HG02763 (cell line): Measurements from ENCODE around the gene P3R3URF.

Experiments
- ATAC-seq: cut with Tn5 transposase; IDR thresholded peaks from one replicate; pipeline ENCODE4 v1.9.1; 2021; ENCODE audit warnings: mild to moderate bottlenecking, moderate library complexity; ENCODE audit not compliant: unreplicated experiment

The P3R3URF gene

DNA sequence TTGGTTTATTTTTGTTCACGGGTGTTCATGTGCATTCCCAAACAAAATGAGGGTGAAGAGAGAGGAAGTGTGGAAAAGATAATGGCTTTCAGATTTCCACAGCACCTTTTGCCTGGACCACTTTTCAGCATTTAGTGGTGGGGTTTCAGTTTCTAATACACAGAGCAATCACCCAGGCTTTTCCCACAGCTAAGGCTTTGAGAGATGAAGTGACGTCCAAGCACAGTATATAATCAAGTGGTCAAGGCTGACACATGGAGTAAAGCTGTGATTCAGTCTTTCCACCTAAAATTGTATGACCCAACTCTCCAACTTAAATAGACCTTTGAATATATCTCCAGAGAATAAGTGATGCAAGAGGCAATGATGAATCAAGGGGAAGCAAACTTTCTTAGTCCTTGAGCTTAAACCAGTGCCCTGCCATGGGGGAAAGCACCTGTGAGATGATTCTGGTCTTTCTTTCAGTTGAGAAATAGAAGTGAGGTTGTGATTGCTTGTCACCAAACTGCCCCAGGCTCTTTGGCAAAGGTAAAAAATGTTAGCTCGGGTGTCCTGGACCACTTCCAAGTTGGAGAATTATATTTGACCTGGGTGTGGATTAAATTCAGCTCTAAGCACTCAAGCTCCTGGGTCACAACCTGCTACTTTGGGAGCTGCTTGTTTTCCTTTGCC lies 41.5 kb downstream of the P3R3URF start:
- no peak for ATAC-seq

DNA sequence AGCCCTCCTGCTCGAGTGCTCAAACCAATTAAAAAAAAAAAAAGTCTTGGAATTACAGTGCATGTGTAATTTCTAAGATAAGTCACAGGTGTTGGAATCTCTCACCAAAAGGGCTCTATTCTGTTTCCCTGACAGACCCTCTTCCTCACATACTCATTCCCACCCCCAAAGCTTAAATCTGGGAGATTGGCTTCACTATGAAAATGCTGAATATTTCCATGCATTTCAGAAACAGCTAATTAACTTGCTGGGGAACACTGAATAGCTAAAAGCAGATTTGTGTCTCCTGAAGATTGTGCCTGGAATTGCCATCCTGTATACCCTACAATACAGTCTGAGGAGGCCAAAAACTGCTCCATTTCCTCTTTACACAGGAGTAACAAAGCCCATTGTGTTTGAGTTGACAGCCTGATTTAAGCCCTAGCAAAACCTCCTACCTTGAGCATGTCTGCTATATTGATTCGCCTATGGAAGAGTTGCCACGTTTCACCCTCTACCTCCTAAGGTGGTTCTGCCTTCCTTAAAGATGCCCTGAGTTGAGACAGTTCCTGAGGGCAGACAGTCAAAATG lies 42.4 kb downstream of the P3R3URF start:
- ATAC-seq: no peak

DNA sequence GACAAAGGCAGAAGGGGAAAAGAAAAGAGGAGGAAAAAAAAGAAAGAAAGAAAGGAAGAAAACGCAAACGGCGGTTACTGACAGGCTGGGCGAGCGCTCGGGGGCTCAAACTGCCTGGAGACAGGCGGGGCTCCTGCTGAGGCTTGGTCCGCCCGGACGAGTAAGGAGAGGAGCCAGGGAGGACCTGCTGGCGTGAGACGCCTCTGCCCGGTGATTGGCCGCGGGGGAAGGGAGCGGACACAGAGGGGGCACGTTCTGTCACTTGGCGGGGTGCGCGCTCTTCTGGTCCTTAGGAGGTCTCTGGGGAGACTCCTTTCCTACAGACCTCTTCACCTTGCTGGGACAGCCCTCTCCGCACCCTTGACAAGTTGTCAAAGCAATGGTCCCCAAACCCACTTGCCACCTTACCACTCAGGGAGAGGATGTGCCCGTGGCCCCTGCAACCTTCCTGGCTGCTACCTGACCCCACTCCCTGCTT lies 43.1 kb downstream of the P3R3URF start:
- peak; percentile 32 for ATAC-seq

DNA sequence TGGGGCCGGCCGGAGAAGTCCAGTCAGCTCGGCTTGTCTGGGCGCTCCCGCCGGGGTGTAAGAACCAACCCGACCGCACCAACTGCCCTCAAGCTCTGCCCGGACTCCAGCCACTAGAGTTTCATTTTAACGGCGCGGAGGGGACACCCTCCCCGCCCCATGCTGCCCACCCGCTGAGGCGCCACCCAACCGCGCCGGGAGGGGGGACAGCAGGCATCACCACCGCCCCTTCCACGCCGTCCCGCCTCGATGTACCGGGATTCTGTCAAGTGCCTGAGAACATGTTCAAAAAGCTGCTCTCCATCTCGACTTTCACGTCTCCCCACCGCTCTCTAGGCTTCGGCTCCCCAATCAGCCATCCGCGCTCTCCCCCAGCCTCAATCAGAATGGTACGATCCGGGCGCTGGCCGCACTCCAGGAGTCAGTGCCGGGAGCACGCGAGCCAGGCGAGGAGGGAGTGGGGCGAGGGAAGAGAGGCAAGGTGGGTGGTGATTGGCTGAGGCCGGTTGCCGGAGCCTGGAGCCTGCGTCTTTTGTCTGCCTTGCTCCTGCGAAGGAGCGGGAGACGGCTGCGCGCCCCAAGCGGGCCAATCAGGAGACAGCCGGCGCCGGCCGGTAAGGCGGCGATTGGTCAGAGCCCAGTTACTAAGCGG lies 43.6 kb downstream of the P3R3URF start, which contains the start of gene PIK3R3:
Gene PIK3R3, minus strand, starts transcription at position 101 of the 652 bp plus-strand sequence. CDS start 677 bp downstream, outside the sequence.
- ATAC-seq: peak; percentile 84

DNA sequence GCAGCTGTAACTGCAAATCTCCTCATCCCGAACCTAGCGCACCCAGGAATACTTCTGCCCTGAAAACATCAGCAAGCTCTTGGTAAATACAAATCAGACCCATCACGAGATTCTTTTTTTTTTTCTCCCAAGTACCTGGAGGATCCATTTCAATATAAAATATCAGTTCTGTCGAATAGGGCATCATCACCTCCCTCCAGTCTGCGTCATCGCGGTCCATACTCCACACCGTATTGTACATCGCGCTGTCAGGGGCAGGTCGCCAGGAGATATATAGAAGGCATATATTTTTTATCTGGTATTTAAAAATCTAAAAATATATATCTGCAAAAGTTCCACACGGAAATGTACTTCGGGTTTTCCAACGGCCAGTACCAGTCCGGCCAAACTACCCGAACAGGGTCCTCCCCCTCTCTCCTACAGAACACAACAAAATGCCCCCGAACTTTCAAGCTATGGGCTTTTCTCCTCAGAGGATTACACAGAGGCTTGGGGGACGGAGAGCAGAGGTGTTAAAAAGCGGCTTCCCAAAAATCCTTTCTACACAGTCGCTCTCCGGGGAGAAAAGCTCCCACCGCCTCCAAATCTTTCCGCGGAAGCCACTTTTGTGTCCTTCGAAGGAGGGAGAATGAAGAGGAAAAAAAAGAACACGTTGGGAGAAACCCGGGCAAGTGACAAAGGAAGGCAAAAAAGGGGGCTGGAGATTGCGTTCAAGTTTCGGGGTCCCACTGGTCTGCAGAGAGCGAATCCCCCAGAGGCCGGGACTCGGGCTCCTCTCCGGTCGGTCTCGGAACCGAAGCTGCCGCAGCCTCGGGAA lies 44.4 kb downstream of the P3R3URF start:
- ATAC-seq: no peak

DNA sequence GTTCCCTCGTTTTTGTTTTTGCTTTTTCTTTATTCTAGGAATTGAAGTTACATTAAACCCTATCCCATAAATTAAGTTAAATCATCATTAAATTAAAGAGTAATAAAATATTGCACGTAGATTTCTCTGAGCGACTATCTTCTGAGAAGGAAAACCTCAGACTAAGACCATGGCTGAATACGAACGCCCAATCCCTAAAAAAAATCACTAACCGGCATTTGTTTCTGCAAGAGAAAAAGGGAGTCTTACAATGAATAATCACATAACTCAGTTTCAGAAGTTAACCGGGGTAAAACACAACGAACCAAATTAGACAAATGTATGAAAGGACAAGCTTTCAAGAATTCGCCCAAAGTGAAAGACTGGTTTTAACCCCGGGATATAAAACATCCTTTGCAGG lies 45.2 kb downstream of the P3R3URF start:
- ATAC-seq: no peak

DNA sequence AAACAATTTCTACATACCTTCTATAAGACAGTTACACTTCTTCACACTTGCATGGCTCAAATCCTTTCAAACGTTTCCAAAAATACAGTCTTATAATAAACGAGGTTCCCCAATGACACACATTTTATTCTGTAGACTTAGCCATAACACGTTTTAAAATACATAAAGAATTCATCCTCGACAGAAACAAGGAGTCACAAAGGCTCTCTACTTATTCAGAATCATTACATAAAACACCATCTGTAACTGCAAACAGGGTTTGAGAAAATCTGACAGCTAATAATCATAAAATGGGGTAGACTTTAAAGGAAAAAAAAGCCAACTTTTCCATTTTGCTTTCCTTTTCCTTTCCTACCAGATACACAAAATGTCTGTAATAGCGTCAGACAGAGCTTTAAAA lies 45.7 kb downstream of the P3R3URF start:
- no peak for ATAC-seq

DNA sequence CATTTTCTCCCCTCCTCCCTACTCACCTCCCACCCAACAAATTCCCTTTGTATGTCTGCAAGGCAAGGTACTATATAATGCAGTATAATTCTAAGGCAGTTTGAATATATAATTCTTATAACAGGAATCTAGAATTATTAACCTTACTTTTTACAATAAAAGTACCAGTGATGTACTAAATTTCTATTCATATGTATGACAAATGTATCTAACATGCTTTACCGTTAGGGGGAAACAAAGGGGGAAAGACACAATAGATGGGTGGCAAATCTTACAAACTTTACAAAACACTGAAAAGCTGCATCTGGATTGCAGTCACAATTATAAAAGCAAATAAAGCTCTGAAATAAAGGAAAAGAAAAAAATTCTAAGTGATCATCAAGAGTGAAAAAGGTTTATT lies 46.2 kb downstream of the P3R3URF start:
- ATAC-seq: no peak

DNA sequence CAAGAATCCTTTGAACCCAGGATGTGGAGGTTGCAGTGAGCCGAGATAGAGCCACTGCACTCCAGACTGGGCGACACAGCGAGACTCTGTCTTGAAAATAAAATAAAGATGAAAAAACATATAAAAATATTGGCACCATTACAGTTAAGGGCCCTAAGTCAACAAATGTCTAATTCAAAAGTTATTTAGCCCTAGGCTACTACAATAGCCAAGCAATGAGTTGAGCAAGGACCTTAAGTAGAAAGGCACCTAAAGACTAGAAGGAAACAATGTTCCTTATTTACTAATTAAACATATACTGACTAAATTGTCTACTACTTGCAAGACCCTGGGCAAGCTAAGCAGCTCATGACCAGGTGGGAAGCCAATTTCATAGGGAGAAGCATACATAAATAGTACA lies 47.9 kb downstream of the P3R3URF start:
- ATAC-seq: no peak
